Tibial artery (tissue), 4 donors: ENCODE results near the gene KLHL20.

Experiments
- DNase-seq, 2 donors: peaks; one replicate each; pipeline ENCODE4 v3.0.0-alpha.2; 2019
- H3K27ac ChIP-seq, 2 donors: fragments of 200-600 bp; sonication (generic) in 1 of 2; 1 replicate in 1 of 2; 2 replicates in 1 of 2; pipeline ENCODE4 v1.5.1; 2018 to 2019; ENCODE audit warnings: mild to moderate bottlenecking in 1 of 2
- H3K27me3 ChIP-seq, 2 donors: fragments of 200-600 bp; sonication (generic) in 1 of 2; one replicate each; pipeline versions ENCODE4 v1.5.1 to v1.6.0; 2016 to 2019
- H3K36me3 ChIP-seq, 3 donors: fragments of 200-600 bp; sonication (generic) in 2 of 3; one replicate each; pipeline ENCODE4 v1.5.1; 2016 to 2019; ENCODE audit warnings: mild to moderate bottlenecking in 2 of 3
- H3K4me1 ChIP-seq, 4 donors: fragments of 200-600 bp; sonication (generic) in 2 of 4; 1 replicate in 3 of 4; 2 replicates in 1 of 4; pipeline ENCODE4 v1.5.1; 2016 to 2019
- H3K4me3 ChIP-seq, 2 donors: fragments of 200-600 bp; sonication (generic) in 1 of 2; 1 replicate in 1 of 2; 2 replicates in 1 of 2; pipeline ENCODE4 v1.5.1; 2018 to 2019; ENCODE audit warnings: mild to moderate bottlenecking in 2 of 2
- H3K9me3 ChIP-seq, 3 donors: fragments of 200-600 bp; sonication (generic) in 1 of 3; one replicate each; pipeline ENCODE4 v1.5.1; 2016 to 2019
- CTCF ChIP-seq, 2 experiments: fragments of 200-600 bp in 1 of 2; fragments of 450-650 bp in 1 of 2; IDR thresholded peaks; one replicate each; pipeline ENCODE4 v1.5.1; 2017 to 2019; ENCODE audit warnings: antibody characterized with exemption in 2 of 2, mild to moderate bottlenecking in 1 of 2, moderate library complexity in 1 of 2
- intact Hi-C: fragments of 100-400 bp; cut with DNase I; formaldehyde crosslinking; loops from one replicate; pipeline ENCODE4 v1.15.0; 2023; ENCODE audit warnings: low total_unique reads

Gene KLHL20

GRCh38 chr1:173742203-173742886 lies 27.6 kb downstream of the KLHL20 start:
- no peak overlapping the region for H3K4me3 ChIP-seq
- intact Hi-C loops, result no loop called here
- H3K27ac ChIP-seq, result no peak overlapping the region
- no peaks in the 10 kb centered on the region for H3K4me1 ChIP-seq
- H3K36me3 ChIP-seq, result peaks cover 0 to 23% (median 13%) of the 10 kb centered on the region in 3 donors
- no peaks in the 10 kb centered on the region for H3K27me3 ChIP-seq
- no peak for TF ChIP-seq CTCF (IDR thresholded peaks at IDR 0.05)
- H3K9me3 ChIP-seq, result no peaks in the 10 kb centered on the region
- DNase-seq, result no peak

DNA sequence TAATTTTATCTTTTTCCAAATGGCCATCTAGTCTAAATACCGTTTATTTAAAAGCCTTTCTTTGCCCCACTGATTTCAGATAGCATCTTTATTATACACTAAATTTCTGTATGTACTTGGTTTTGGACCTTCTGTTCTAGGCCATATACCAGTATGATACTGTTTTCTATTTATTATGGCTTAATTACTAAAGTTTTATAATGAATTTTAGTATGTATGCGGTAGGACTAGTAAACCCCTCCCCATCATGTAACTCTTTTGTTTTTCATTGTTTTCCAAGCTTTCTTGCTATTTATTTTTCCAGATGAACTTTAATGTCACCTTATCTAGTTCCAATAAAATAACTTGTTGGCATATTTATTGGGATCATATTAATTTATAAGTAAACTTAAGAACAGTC lies 29.9 kb downstream of the KLHL20 start:
- H3K27ac ChIP-seq, result no peak overlapping the region
- no peaks in the 10 kb centered on the region for H3K27me3 ChIP-seq
- no peaks in the 10 kb centered on the region for H3K9me3 ChIP-seq
- H3K4me1 ChIP-seq, result no peaks in the 10 kb centered on the region
- intact Hi-C loops, result no loop called here
- no peak overlapping the region for H3K4me3 ChIP-seq
- peaks cover 0 to 14% (median 13%) of the 10 kb centered on the region in 3 donors for H3K36me3 ChIP-seq
- no peak for TF ChIP-seq CTCF (IDR thresholded peaks at IDR 0.05)
- no peak for DNase-seq

- DNase-seq, result no peak
- H3K4me1 ChIP-seq, result no peaks in the 10 kb centered on the region
- no peaks in the 10 kb centered on the region for H3K9me3 ChIP-seq
- TF ChIP-seq CTCF (IDR thresholded peaks at IDR 0.05), result no peak
- intact Hi-C loops, result no loop called here
- H3K4me3 ChIP-seq, result no peak overlapping the region
- H3K27me3 ChIP-seq, result no peaks in the 10 kb centered on the region
- H3K27ac ChIP-seq, result no peak overlapping the region
- peaks cover 6 to 27% (median 23%) of the 10 kb centered on the region in 3 donors for H3K36me3 ChIP-seq
Measured at GRCh38 chr1:173749137-173749536, 34.4 kb downstream of the KLHL20 start.

DNA sequence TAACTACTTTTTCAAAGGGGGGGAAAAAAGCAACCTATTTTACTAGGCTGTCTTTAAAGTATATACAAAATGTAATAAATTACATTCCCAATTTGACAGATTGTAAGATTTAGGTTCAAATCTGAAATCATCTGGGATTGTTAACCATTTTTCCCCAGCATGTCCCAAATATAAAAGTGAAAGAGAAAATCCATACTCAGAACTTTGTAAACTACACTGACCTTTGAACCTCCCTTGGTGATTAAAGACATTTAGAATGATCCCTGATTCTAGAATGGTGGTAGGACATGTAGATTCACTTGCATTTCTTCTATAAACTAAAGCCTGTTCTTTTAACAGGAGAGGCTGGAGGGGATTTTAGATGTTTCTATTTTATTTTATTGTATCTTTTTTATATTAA lies 39.0 kb downstream of the KLHL20 start:
- H3K36me3 ChIP-seq, result peaks cover 38 to 74% (median 70%) of the 10 kb centered on the region in 3 donors
- no peaks in the 10 kb centered on the region for H3K27me3 ChIP-seq
- intact Hi-C loops, result no loop called here
- H3K9me3 ChIP-seq, result no peaks in the 10 kb centered on the region
- H3K4me1 ChIP-seq, result no peaks in the 10 kb centered on the region
- no peak for TF ChIP-seq CTCF (IDR thresholded peaks at IDR 0.05)
- H3K27ac ChIP-seq, result no peak overlapping the region
- no peak for DNase-seq
- no peak overlapping the region for H3K4me3 ChIP-seq

GRCh38 chr1:173757666-173758065 lies 42.9 kb downstream of the KLHL20 start:
- Histone ChIP-seq H3K27me3 (no peaks in the 10 kb centered on the region), H3K27ac (no peak overlapping the region), H3K36me3 (peaks cover 44 to 69% (median 67%) of the 10 kb centered on the region in 3 donors), H3K9me3 (no peaks in the 10 kb centered on the region), H3K4me1 (no peaks in the 10 kb centered on the region), H3K4me3 (no peak overlapping the region)
- DNase-seq, result no peak
- TF ChIP-seq CTCF (IDR thresholded peaks at IDR 0.05), result no peak
- intact Hi-C loops, result no loop called here
